Measurements from ENCODE around the gene ZFP91. TPM values are rescaled to one million over a fixed set of nuclear protein-coding genes. Genes with fewer than 3 reads are reported as not detected.

Gene ZFP91
- total RNA-seq, 1 donor from 2014 or later, result 43.6 TPM

- H3K27ac Mint-ChIP-seq, result no peak overlapping the region
- H3K9me3 Mint-ChIP-seq, result no peaks in the 10 kb centered on the region
- TF ChIP-seq CTCF (conservative IDR thresholded peaks at IDR 0.05), result no peak
- H3K4me3 Mint-ChIP-seq, result no peak overlapping the region
- peaks cover 3% of the 10 kb centered on the region for H3K36me3 Mint-ChIP-seq
- no peaks in the 10 kb centered on the region for H3K4me1 Mint-ChIP-seq (ENCODE audit: unreplicated experiment)
- no peak for DNase-seq (ENCODE audit: extremely low spot score, unreplicated experiment)
- H3K27me3 Mint-ChIP-seq, result no peaks in the 10 kb centered on the region
Measured at GRCh38 chr11:58631378-58631777, 52.5 kb downstream of the ZFP91 start.

- DNase-seq (ENCODE audit: extremely low spot score, unreplicated experiment), result no peak
- H3K36me3 Mint-ChIP-seq, result peaks cover 3% of the 10 kb centered on the region
- H3K27me3 Mint-ChIP-seq, result peaks cover 3% of the 10 kb centered on the region
- H3K4me1 Mint-ChIP-seq (ENCODE audit: unreplicated experiment), result no peaks in the 10 kb centered on the region
- no peak overlapping the region for H3K4me3 Mint-ChIP-seq
- no peaks in the 10 kb centered on the region for H3K9me3 Mint-ChIP-seq
- no peak for TF ChIP-seq CTCF (conservative IDR thresholded peaks at IDR 0.05)
- H3K27ac Mint-ChIP-seq, result no peak overlapping the region
Measured at GRCh38 chr11:58632510-58632909, 53.6 kb downstream of the ZFP91 start.

- no peaks in the 10 kb centered on the region for H3K36me3 Mint-ChIP-seq
- no peaks in the 10 kb centered on the region for H3K4me1 Mint-ChIP-seq (ENCODE audit: unreplicated experiment)
- TF ChIP-seq CTCF (conservative IDR thresholded peaks at IDR 0.05), result no peak
- H3K27me3 Mint-ChIP-seq, result peaks cover 8% of the 10 kb centered on the region
- no peak overlapping the region for H3K27ac Mint-ChIP-seq
- no peak overlapping the region for H3K4me3 Mint-ChIP-seq
- no peak for DNase-seq (ENCODE audit: extremely low spot score, unreplicated experiment)
- H3K9me3 Mint-ChIP-seq, result no peaks in the 10 kb centered on the region
Measured at GRCh38 chr11:58636587-58636986, 57.7 kb downstream of the ZFP91 start.

GRCh38 chr11:58637371-58637770, 58.5 kb downstream of the ZFP91 start:
- no peak for TF ChIP-seq CTCF (conservative IDR thresholded peaks at IDR 0.05)
- H3K36me3 Mint-ChIP-seq, result no peaks in the 10 kb centered on the region
- peaks cover 10% of the 10 kb centered on the region for H3K27me3 Mint-ChIP-seq
- H3K27ac Mint-ChIP-seq, result no peak overlapping the region
- H3K4me3 Mint-ChIP-seq, result no peak overlapping the region
- no peak for DNase-seq (ENCODE audit: extremely low spot score, unreplicated experiment)
- no peaks in the 10 kb centered on the region for H3K4me1 Mint-ChIP-seq (ENCODE audit: unreplicated experiment)
- no peaks in the 10 kb centered on the region for H3K9me3 Mint-ChIP-seq

- no peak overlapping the region for H3K4me3 Mint-ChIP-seq
- no peaks in the 10 kb centered on the region for H3K36me3 Mint-ChIP-seq
- no peak for DNase-seq (ENCODE audit: extremely low spot score, unreplicated experiment)
- H3K27me3 Mint-ChIP-seq, result peaks cover 14% of the 10 kb centered on the region
- no peak for TF ChIP-seq CTCF (conservative IDR thresholded peaks at IDR 0.05)
- no peaks in the 10 kb centered on the region for H3K9me3 Mint-ChIP-seq
- no peaks in the 10 kb centered on the region for H3K4me1 Mint-ChIP-seq (ENCODE audit: unreplicated experiment)
- H3K27ac Mint-ChIP-seq, result no peak overlapping the region
Measured at GRCh38 chr11:58639103-58639502, 60.2 kb downstream of the ZFP91 start.

GRCh38 chr11:58639669-58640068, 60.8 kb downstream of the ZFP91 start:
- Mint-ChIP-seq H3K27me3 (peaks cover 16% of the 10 kb centered on the region), H3K4me1 (ENCODE audit: unreplicated experiment) (no peaks in the 10 kb centered on the region), H3K9me3 (no peaks in the 10 kb centered on the region), H3K4me3 (no peak overlapping the region), H3K36me3 (no peaks in the 10 kb centered on the region), H3K27ac (no peak overlapping the region)
- no peak for DNase-seq (ENCODE audit: extremely low spot score, unreplicated experiment)
- TF ChIP-seq CTCF (conservative IDR thresholded peaks at IDR 0.05), result no peak

Data from type B pancreatic cell (in vitro differentiated cells).